Stromal cell of bone marrow (primary cell): ENCODE data around the gene SCN1A.
"Not testable (repeated sequence)": the region's sequence is repeated elsewhere in the genome, so short reads cannot be mapped to it uniquely, and the experiment has no call there.

Source experiments
- DNase-seq: peaks from one replicate; pipeline ENCODE4 v3.0.0-alpha.2; 2012; ENCODE audit warnings: low read depth

The SCN1A gene

DNA sequence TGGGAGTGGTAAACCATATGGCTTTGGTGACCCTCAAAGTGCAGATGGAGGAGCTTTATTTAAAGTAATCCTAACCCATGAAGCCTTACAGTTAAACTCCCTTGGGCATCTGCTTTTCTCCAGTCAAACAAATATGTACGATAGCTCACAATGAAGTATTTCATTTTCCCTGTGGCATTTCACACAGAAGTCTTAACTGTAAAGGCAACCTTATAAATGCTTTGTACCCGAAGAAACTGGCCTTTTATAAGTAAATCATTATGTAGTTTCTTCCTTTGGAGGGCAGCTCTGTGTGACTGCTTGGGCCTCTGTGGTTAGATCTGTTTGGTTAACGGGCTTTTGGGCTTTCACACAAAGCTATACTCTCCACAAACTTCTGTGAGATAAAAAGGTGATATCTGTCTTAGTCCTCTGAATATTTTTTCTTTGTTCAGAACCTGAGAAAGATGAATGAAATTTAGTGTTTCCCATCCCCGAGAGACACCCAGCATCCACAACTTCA is 46.6 kb downstream of the SCN1A start:
- no peak for DNase-seq

DNA sequence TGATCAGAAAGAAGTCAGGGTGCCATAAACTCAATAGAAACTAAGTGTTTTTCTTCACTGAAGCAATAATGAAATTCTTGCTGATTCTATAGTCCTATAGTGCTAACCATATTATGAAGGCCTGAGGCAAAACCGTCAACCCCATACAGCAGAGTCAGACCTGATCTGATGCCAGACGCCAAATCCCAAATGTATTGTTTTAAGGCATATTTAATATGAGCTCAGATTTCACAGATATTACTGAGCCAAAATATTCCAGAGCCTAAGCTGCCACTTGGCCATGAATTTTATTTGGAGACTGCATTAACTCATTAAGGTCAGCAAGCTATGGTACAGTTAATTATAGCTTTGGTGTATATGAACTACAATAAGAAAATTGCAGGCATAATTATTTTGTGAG is 53.4 kb downstream of the SCN1A start:
- no peak for DNase-seq

DNA sequence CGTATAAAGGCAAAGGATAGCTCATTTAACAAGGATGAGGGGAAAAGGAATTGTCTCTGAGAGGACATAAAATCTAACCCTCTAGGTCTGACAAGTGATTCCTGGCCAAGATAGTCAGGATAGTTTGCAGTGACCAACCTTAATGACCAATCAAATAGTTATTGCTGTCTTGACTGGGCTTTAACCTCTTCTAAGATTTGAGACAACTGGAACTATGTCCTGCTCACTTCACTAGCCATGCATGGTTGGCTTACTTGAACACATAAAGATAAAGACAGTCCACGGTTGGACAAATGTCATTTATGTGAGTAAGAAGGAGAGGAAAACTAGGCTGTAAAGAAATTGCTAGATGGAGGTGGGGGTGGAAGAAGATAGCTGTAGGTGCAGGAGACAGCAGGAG is 53.8 kb downstream of the SCN1A start:
- DNase-seq, result no peak

DNA sequence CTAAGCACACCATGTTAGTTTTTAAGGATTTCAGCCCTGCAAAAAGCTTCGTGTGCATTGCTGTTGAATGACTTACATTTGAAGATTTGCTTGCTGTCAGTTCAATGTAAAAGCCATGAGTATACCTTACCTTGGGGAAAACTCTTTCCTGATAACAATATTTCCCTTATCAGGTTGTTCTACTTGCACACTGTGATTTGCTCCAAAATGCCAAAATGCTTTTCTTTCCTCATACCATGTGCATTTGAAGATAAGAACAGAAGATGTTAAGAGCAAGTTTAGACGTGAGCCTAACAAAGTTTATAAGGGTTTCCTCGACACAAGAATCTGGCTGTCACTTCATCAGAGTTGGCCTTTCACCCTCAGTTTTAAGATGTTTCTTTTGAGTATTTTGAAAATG is 57.6 kb downstream of the SCN1A start:
- DNase-seq, result no peak

DNA sequence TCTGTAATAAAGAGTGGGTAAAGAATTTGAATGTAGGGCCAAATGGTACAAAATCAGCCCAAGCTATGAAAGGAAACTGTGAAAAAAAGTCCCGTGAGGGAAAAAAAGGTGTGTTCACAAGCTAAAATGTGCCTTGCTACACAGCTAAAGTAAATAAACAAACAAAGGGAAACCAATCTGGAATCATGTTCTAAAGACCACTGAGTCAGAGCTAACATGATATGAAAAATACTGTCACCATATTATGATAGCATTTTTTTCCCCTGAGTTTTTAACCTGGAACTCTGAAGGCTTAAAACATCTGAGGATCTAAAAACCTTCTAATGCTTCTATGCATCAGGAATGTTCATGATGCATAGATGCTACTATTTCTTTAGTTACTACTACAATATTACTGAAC is 58.8 kb downstream of the SCN1A start:
- no peak for DNase-seq

DNA sequence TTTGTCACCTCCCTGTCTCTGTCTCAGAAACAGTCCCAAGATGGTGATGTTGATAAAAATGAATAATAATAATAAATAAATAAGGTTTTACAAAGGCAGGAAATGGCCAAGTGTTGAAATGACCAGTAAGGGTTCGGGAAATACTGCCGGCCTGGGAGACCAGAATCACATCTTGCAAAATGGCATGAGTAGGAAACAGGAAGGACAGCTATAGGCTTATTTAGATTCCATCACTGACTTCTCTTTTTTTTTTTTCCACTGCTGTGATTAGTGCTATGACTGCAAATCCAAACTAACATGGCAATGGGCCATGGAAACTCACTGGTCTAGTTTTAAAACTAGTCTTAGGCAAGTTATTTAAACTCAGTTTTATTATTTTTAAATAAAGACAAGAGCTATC is 60.6 kb downstream of the SCN1A start:
- DNase-seq, result no peak

DNA sequence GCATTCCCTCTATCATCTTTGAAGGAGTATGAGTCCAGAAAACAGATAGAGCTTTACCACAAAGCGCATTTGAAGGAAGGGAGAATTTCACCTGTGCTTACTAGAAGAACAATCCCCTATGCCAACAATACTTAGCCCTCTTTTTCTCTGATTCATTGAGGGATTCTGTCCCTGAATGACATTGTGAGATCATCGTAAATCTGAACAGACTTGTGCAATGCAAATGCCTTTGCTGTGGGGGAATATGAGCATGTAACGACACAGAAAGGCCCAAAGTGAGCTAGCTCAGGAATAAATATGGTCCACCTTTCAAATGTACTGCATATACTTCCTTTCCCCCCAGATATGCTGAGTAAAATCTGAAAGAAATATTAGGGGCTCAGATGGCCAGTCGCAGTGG is 67.6 kb downstream of the SCN1A start:
- no peak for DNase-seq

DNA sequence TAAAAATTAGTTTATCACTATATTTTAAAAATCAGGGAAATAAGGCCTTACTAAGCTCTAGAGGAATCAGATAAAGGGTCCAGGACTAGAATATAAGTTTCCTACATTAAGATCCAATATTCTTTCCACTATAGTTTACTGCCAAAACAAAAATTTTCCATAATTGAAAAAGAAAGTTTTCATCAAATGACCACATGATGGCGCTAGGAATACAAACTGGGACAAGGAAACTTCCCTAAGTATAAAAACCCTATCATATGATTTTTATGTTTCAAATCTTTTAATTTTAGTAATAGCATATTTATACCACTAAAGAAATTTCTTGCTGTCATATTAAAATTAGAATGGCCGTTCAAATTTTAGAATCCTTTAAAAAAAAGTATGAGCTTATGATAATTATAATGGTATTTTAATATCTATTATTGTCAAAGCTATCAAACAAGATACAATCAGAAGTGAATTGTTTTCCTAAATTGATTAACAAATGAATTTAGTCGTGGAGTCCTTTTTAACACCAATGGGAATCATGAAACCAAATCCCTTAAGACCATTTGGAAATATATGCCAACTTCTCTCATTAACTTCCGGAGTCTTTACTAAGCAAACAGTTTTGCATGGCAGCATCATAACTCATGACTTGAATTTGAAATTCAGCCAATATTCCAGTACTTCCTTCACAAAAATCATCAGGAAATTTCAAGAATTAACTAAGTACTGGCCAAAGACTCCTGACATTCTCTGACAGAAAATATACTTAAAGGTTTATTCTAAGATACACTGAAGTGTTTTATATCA is 70.3 kb downstream of the SCN1A start:
- peak; percentile 29 for DNase-seq

DNA sequence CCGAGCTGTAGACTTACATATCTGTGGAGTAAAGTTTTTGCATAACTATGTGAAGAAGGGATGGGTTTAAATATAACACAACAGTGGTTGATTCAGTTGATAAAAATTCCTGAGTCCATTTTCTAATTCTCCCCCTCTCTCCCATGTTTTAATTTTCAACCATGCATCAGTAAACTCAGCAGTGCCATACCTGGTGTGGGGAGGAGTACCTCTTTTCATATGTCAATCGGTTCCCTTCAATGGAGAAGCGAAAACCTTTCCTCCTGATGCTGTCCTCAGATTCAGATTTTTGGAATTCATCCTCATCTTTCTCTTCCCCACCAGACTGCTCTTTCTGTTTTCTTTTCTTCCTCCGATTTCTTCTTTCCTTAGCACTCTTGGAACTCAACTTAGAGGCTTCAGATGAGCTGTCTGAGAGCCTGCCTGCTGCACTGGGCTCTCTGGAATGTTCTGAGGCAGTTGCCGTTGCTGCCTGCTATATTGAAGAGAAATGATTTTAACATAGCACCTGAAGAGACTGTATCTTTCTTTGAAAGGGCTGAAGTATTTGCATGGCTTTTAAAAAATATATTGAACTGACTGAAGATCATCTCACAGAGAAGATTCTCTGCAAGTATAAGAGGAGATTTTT is 82.9 kb downstream of the SCN1A start:
- no peak for DNase-seq

DNA sequence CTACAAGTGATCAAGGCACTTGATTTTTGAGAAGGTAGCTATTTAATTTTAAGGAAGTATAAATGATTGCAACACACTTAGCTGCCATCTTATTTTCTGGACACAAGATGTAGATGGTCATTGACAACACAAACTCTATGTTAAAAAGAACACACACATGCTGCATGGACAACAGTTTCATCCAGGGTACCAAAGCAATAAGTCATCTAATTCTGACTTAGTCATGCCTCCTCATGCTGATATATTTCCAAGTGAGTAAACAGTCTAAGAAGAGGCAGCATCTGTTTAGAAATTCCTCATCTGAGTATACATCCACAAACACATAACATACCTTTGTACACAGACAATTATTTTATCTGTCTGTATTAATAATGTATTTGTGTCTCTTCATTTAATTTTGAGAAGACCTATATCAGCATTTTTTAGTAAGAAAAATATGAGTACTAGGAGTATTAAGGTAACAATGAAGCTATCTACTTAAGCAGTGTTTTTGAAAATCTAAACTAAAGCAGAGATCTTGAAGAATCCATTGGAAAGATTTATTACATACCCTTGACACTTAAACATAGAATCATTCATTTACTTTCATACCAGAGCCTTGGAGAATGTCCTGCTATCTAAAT is 84.9 kb downstream of the SCN1A start:
- no peak for DNase-seq

DNA sequence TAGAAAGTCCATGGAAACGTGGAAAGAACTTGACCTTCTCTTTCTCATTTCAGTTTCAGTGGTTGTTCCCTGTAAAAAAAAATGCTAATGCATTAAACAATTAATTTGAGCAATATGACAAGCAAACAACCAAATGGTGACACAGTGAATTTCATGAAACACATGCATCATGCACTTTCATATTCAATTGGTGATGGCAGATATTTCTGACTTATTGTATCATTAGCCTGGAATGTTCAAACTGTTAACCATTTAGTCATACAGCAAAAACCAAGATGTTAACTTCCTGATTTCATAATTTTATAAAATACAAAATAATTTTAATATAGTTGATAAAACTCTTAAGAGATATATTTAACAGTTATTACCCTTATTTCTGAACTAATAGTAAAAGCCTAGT is 85.5 kb downstream of the SCN1A start:
- no peak for DNase-seq

DNA sequence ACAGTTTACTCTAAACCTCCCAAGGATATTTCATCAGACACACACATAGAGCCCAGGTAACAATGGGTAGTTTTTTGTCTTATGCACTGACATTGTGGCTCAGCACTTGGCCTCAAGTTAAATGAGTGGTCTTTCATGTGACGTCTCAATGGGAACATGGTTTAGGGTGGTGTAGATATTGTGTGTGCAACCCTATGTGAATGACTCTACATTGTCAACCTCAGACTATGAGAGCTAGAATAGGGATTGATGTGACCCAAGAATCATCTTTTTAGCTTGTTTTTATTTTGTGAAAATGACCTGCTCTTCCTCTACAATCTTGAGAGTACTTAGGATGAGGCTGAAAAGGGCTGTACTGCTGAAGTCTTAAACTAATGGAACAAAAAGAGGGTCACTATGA is 86.2 kb downstream of the SCN1A start:
- no peak for DNase-seq

DNA sequence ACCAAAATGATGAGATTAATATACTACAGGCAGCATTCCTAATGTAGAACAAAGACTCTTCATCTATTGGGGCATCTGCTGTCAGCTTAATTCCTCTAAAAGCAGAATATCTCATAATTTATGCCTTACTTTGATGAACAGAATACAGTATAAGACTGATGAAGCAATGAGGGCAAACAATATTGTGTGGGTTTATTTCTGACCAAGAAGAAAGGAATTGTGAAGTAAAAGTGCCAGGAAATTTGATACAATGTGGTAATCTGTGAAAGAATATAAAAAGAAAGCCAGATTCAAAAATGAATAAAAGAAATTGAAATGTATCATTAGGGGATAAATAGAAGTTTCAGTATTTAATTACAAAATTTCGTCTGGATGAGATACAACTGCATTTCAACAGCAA is 95.5 kb downstream of the SCN1A start:
- no peak for DNase-seq

DNA sequence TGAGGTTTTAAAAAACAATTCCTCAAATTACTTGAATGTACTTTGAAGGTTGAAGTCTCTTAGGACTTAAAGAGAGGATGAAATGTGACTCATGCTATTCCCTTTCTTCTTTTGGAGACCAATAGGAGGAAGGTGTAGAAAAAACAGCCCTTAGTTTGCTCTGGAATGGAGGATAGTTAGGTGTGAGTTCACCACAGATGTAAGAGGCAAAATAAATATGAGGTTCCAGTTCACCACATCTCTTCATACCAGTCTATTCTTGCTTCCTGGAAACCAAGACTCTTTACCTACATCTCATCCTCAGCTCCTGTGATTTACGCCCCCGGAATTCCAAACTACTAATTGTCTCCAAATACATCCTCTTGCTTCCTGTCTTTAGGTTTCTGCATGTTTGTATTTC is 96.8 kb downstream of the SCN1A start:
- DNase-seq, result no peak

DNA sequence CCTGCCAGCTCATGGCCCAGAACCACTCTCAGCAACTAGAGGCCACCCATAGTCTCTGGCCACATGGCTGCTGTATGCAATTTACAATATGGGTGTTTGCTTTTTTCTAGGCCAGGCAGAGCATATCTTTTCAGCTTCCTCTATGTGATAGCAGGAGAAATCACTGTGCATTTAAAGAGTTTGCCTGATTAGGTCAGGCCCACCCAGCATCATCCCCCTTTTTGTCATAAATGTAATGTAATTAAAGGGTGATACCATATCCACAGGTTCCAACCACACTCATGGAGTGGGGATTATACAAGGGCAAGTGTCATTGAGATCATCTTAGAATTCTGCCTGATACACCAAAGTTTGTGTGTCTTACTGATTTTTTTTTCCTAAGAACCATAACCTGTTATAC is 102.5 kb downstream of the SCN1A start:
- DNase-seq, result no peak

DNA sequence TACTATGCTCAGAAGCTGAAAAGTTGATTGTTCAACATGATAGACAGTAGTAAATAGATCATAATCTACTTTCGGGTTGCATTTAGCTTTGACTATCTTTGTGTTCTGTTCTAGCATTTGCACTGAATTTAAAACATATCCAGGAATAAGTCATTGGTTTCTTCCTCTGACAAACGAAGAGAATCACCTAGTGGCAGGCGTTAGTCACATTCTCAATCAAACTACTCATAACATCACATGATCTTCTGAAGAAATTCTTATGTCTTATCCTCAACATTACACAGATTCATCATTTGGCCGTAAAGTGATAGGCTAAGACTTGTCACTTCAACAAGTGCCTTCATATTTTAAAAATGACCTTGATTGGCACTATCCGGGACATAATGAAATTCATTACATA is 110.6 kb downstream of the SCN1A start:
- DNase-seq, result no peak

DNA sequence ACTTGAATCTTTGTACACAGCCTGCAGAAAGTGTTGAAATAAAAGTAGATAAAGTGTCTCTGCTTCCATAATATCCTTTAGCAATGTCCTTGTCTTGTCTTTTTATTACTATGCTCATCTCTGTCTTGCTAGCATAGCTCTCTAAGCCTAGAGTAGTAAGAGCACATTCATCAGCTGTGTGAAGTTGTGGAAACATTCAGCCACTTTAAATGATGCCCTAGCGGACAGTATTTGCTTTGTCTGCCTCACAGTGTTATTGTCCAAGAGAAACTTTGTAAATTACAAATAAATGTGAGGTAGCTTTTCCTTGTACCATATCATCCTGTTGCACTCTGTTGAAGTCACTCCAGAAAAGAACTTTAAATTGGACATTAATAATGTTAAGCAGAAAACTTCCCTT is 113.9 kb downstream of the SCN1A start:
- DNase-seq, result no peak

DNA sequence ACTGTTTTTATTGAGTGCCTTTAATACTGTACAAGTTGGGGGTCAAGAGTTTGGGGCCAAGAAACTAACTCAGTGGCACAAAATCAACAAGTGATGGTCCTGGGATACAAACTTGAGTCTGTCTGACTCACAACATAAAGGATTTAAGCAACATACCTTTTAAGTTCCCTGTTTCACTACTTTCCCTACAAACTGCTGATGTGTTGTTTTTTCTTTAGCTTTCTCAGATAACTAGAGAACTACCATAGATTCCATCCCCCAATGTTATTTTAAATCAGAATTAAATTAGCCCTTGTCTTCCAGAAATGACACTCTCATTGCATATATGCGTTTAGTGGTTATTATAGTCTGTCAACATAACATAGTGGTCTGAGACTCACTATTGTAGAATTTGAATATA is 116.2 kb downstream of the SCN1A start:
- DNase-seq, result no peak

DNA sequence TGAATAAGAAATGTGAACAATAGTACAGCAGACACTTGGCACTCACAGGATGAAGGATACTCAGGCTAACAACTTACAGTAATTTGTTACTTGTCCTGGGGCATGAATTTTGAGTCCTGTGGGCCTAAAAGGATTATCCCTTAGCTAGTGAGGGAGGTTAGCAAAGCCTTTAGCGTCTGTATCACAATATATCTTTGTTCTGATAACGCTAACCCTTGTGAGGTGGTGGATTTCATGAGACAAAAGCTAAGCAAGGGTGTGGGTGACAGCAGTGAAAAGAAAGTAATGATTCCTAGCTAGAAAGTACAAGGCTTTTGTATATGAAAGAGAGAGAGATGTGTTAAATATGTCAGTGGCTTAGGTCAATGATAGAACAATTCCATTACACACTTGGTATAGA is 127.4 kb downstream of the SCN1A start:
- no peak for DNase-seq

DNA sequence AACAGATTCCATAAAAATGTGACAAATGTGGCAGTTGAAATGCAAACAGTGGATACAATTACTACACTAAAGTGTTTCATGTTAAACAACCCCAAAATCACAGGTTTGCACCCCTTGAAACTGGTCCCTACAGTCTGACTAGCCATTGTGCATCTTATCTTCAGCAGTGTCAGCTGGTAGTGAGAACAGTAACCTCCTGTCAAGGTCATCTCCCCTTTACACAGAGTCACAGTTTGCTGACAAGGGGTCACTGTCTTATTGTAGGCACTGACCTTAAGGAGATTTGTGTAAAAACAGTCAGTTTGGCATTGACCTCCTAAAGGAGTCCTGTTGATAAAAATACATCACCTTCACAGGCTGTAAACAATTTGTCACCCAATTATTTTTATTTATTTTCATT is 137.0 kb downstream of the SCN1A start:
- no peak for DNase-seq

DNA sequence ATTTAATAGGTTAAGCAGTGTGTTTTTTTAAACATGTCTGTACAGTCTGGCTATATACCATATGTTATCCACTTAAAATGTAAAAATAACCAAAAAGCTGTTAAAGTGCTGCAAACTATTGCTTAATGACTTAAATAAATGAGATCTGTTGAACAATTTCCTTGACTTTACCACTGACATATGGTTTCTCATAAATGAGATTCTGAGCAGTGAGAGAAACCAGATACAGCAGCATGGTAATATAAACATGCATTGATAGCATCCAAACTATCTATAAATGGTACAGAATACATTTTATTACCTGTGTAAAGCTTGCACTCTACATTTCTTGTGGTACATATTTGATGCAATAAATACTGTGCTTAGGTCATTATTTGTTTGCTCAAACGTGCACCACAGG is 138.0 kb downstream of the SCN1A start:
- DNase-seq, result no peak

DNA sequence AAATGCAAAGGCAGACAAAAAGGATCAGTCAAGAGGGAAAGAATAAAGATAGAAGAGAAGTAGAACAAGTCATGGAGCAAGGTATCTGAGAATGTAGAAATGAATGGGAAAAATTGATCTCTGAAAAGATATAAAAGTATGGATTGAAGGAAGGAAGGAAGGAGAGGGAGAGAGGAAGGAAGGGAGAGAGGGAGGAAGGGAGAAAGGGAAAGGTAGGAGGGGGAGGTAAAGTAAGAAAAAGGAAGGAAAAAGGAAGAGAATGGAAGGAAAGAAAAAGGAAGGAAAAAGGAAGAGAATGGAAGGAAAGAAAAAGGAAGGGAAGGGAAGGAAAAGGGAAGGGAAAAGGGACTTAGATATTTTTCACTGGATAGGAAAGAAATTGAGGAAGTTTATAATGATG is 142.7 kb downstream of the SCN1A start:
- no peak for DNase-seq

DNA sequence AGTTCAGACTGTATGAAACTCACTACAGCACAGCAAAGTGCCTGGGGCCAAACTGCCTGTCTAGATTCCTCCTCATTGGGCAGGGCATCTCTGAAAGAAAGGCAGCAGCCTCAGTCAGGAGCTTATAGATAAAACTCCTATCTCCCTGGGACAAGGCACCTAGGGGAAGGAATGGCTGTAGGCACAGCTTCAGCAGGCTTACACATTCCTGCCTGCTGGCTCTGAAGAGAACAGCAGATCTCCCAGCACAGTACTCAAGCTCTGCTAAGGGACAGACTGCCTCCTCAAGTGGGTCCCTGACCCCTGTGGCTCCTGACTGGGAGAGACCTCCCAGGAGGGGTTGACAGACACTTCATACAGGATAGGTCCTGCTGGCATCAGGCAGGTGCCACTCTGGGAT is 155.7 kb downstream of the SCN1A start:
- not testable (repeated sequence) for DNase-seq
